K562 (cell line): ENCODE data around the gene ESD. TPM values are rescaled to one million over a fixed set of nuclear protein-coding genes. Genes with fewer than 3 reads are reported as not detected.
A peak's percentile ranks its signal among the peaks of the same experiment; 100 is the strongest.

ENCODE experiments used
- ATAC-seq: fragments of 200-7000 bp; cut with Tn5 transposase; 3 replicates; pipeline ENCODE4 v1.9.1; 2020; ENCODE audit warnings: moderate library complexity
- BruUV-seq: library from RNA; stranded (reverse); fragments of 400-500 nt; replicated peaks from 2 replicates; lab custom pipeline; 2021; lab: Mats Ljungman, UMichigan
- CTCF ChIA-PET: fragments of 300-600 bp; formaldehyde crosslinking; extraction: SDS; loops from one replicate; lab custom pipeline; 2021; ENCODE audit warnings: low intra/inter-chr PET ratio; lab: Yijun Ruan, JAX
- POLR2A ChIA-PET: fragments of 300-600, 350-650 bp; sonication (Branson Sonifier 250); formaldehyde crosslinking; extraction: SDS; loops from one replicate; lab custom pipeline; 2021; ENCODE audit warnings: antibody characterized with exemption, inconsistent platforms; lab: Yijun Ruan, JAX
- DNase-seq, 4 experiments: peaks; one replicate each; pipeline versions ENCODE4 v3.0.0 to v3.0.0-alpha.2; 2011 to 2018; ENCODE audit warnings: low spot score in 3 of 4, mixed read lengths in 3 of 4; ENCODE audit errors: extremely low read depth in 1 of 4
- FAIRE-seq: peaks from 2 replicates; lab custom pipeline; 2011; peaks lifted over from hg19 to GRCh38; lab: Jason Lieb, UNC
- H2AFZ ChIP-seq: 2 replicates; pipeline ENCODE4 v1.6.0; 2011; ENCODE audit warnings: low read depth, low read length, control low read depth, inconsistent platforms
- H3K27ac ChIP-seq: fragments of 200-600 bp; 3 replicates; pipeline ENCODE4 v1.8.0; 2011; ENCODE audit warnings: low read depth, mild to moderate bottlenecking, control low read depth, inconsistent platforms, low read length, moderate library complexity, mixed read lengths; ENCODE audit errors: extremely low read depth
- H3K27me3 ChIP-seq, 2 experiments: fragments of 300-600 bp in 1 of 2; 2 replicates in 1 of 2; 3 replicates in 1 of 2; pipeline versions ENCODE4 v1.6.0 to v1.8.0; 2011; ENCODE audit warnings: inconsistent platforms in 2 of 2, low read length in 2 of 2, mild to moderate bottlenecking in 1 of 2, mixed read lengths in 1 of 2, moderate library complexity in 1 of 2; ENCODE audit not compliant: control insufficient read depth in 2 of 2, insufficient read depth in 2 of 2
- H3K36me3 ChIP-seq: fragments of 300-600 bp; 3 replicates; pipeline ENCODE4 v1.8.0; 2011; ENCODE audit warnings: mild to moderate bottlenecking, low read length, inconsistent platforms; ENCODE audit not compliant: control insufficient read depth, insufficient read depth
- H3K4me1 ChIP-seq, 2 experiments: fragments of 200-600 bp in 1 of 2; replicated peaks in 1 of 2; 2 replicates in 1 of 2; 3 replicates in 1 of 2; pipeline versions ENCODE4 v1.5.1 to v1.8.0; 2011; ENCODE audit warnings: inconsistent platforms in 2 of 2, low read length in 2 of 2, mild to moderate bottlenecking in 1 of 2, mixed read lengths in 1 of 2, moderate library complexity in 1 of 2; ENCODE audit not compliant: control insufficient read depth in 2 of 2, insufficient read depth in 2 of 2
- H3K4me2 ChIP-seq: 2 replicates; pipeline ENCODE4 v1.6.1; 2011; ENCODE audit warnings: low read length, control low read depth, inconsistent platforms, mixed read lengths; ENCODE audit not compliant: insufficient read depth
- H3K4me3 ChIP-seq: fragments of 200-600 bp; sonication (generic), shearing (Covaris generic); 2 replicates; pipeline ENCODE4 v1.5.1; 2016; ENCODE audit warnings: control low read depth, inconsistent platforms
- H3K79me2 ChIP-seq: fragments of 200-600 bp; 3 replicates; pipeline ENCODE4 v1.8.0; 2011; ENCODE audit warnings: low read length, inconsistent platforms; ENCODE audit not compliant: control insufficient read depth, insufficient read depth
- H3K9ac ChIP-seq, 2 experiments: 2 replicates each; pipeline versions ENCODE4 v1.6.0 to v1.6.1; 2011; ENCODE audit warnings: low read depth in 2 of 2, low read length in 2 of 2, control low read depth in 1 of 2, inconsistent platforms in 1 of 2, mild to moderate bottlenecking in 1 of 2, mixed read lengths in 1 of 2; ENCODE audit not compliant: insufficient read depth in 1 of 2
- H3K9me1 ChIP-seq: one replicate; pipeline ENCODE4 v1.6.0; 2011; ENCODE audit warnings: inconsistent platforms, mild to moderate bottlenecking, low read length, moderate library complexity; ENCODE audit not compliant: control insufficient read depth, insufficient read depth
- H3K9me3 ChIP-seq: replicated peaks from 2 replicates; pipeline ENCODE4 v1.5.1; 2011; ENCODE audit warnings: low read depth, low read length, inconsistent platforms; ENCODE audit not compliant: control insufficient read depth, insufficient read depth
- H4K20me1 ChIP-seq: replicated peaks from 2 replicates; pipeline ENCODE4 v1.6.1; 2011; ENCODE audit warnings: low read length, inconsistent platforms, mixed read lengths; ENCODE audit not compliant: control insufficient read depth, insufficient read depth
- CTCF ChIP-seq, 3 experiments: IDR thresholded peaks in 2 of 3; conservative IDR thresholded peaks in 1 of 3; 2 replicates each; pipeline ENCODE4 v1.5.1; 2011 to 2012; ENCODE audit warnings: low read length in 3 of 3, mild to moderate bottlenecking in 3 of 3, control low read depth in 2 of 3, improper control_type of control experiment in 1 of 3, inconsistent platforms in 1 of 3, low read depth in 1 of 3, mixed read lengths in 1 of 3, moderate library complexity in 1 of 3; ENCODE audit not compliant: insufficient read depth in 2 of 3
- ZKSCAN1 ChIP-seq: fragments of 150-350 bp; IDR thresholded peaks from 2 replicates; pipeline ENCODE4 v1.6.1; 2016; ENCODE audit warnings: low read depth, low read length
- ZNF318 ChIP-seq, 2 experiments: fragments of 450-650 bp; IDR thresholded peaks; 2 replicates each; pipeline ENCODE4 v1.6.1; 2016; ENCODE audit warnings: mild to moderate bottlenecking in 2 of 2, borderline replicate concordance in 1 of 2, low read depth in 1 of 2, moderate library complexity in 1 of 2
- ZNF384 ChIP-seq: IDR thresholded peaks from 2 replicates; pipeline ENCODE4 v1.6.1; 2012; ENCODE audit warnings: low read depth, low read length, improper control_type of control experiment
- WGBS: fragments of 100-300 bp; shearing (Covaris generic); methylation state at CpG from one replicate; pipeline ENCODE4 v1.1.6; 2016; ENCODE audit warnings: low coverage, mixed read lengths; ENCODE audit not compliant: insufficient coverage; ENCODE audit errors: missing lambda C conversion rate; 5-methylcytosine and 5-hydroxymethylcytosine counted together
- in situ Hi-C: fragments of 300-500 bp; cut with MboI; formaldehyde crosslinking; loops from 4 replicates; pipeline ENCODE4 v1.15.0; 2018; ENCODE audit warnings: inconsistent platforms, mixed read lengths
- intact Hi-C: fragments of 100-400 bp; cut with micrococcal nuclease; formaldehyde crosslinking; loops from 2 replicates; pipeline ENCODE4 v1.14.2; 2022
- polyA plus RNA-seq, 8 experiments: library from polyadenylated mRNA; depleted of rRNA in 4 of 8; stranded (reverse) in 5 of 8; unstranded in 3 of 8; fragments of >200 nt; fragmentation: Nextera tagmentation in 2 of 8; fragmentation: Illumina TruSeq in 1 of 8; extraction: Ambion mirVana in 2 of 8; extraction: Trizol in 1 of 8; gene quantifications; 2 replicates each; pipeline versions ENCODE4 v1.2.1 to v1.2.3, GENCODE V29; 2011 to 2014; ENCODE audit warnings: inconsistent platforms in 1 of 8, missing spikeins in 1 of 8
- total RNA-seq, 7 experiments: library from RNA; depleted of rRNA in 6 of 7; stranded (reverse); fragments of >200 nt in 6 of 7; fragmentation: Illumina TruSeq in 2 of 7; extraction: Trizol in 2 of 7; gene quantifications; 2 replicates each; pipeline versions ENCODE4 v1.2.1 to v1.2.3, GENCODE V29; 2011 to 2021; ENCODE audit warnings: low replicate concordance in 1 of 7

The ESD gene
- total and polyA plus RNA-seq, 9 of the 15 experiments (the other 6 are each of a cell fraction or from before 2014, with no cell fraction given) = 88.9 to 402 (median 232) TPM

- H3K27ac ChIP-seq = no peak overlapping the region; the same call in 2 of the 3 replicates
- H3K4me2 ChIP-seq = peak overlapping the region; percentile 85; the same call in 1 of the 2 replicates
- in situ Hi-C loops = no loop called here
- BruUV-seq = no TSS peak
- H3K4me1 ChIP-seq = peaks cover 13 to 20% of the 10 kb centered on the region in 2 experiments; a peak in 4 of 5 replicates
- no peak overlapping the region for H2AFZ ChIP-seq
- H3K79me2 ChIP-seq = peaks cover 44% of the 10 kb centered on the region
- H3K9ac ChIP-seq = no peak overlapping the region
- WGBS = 55% methylated on average over 6 of the region's 6 CpGs
- H3K4me3 ChIP-seq = peak overlapping the region; percentile 71; the same call in 1 of the 2 replicates
- TF ChIP-seq ZNF384 (no peak), CTCF (IDR thresholded peaks at IDR 0.05 in 2 of 3, conservative IDR thresholded peaks at IDR 0.05 in 1 of 3; ENCODE audit: insufficient read depth in 2 of 3, low read depth in 1 of 3, low read length in 3 of 3) (0 out of 6 replicates have a peak, but pooled peaks of 1 of the 3 experiments have one; percentile 8), ZKSCAN1 (no peak), ZNF318 (IDR thresholded peaks at IDR 0.05; ENCODE audit: borderline replicate concordance in 1 of 2, low read depth in 1 of 2) (no peak)
- intact Hi-C loops = no loop called here
- FAIRE-seq = peak; percentile 44
- ChIA-PET POLR2A (interaction anchor here (0.9 kb wide), 1 partner anchor 18 kb away, joined by 4 read pairs; no protein-coding TSS in a partner anchor), CTCF (no interaction called here)
- ATAC-seq = 0 out of 3 replicates have a peak, but pooled peaks have one; percentile 18
- H3K9me3 ChIP-seq = no peaks in the 10 kb centered on the region
- peaks cover 32% of the 10 kb centered on the region for H3K36me3 ChIP-seq
- DNase-seq = peak in 3 of 4 experiments; percentile 8 to 42 (median 25)
- no peaks in the 10 kb centered on the region for H3K27me3 ChIP-seq
- H4K20me1 ChIP-seq = no peaks in the 10 kb centered on the region
- H3K9me1 ChIP-seq = no peaks in the 10 kb centered on the region
Measured at GRCh38 chr13:46795321-46795720, 1.6 kb downstream of the ESD start.
